Measurements from ENCODE around the gene PRUNE2.

The PRUNE2 gene

GRCh38 chr9:76901801-76902200 lies 4.1 kb downstream of the PRUNE2 start:
- TF ChIP-seq, protein P1, sequence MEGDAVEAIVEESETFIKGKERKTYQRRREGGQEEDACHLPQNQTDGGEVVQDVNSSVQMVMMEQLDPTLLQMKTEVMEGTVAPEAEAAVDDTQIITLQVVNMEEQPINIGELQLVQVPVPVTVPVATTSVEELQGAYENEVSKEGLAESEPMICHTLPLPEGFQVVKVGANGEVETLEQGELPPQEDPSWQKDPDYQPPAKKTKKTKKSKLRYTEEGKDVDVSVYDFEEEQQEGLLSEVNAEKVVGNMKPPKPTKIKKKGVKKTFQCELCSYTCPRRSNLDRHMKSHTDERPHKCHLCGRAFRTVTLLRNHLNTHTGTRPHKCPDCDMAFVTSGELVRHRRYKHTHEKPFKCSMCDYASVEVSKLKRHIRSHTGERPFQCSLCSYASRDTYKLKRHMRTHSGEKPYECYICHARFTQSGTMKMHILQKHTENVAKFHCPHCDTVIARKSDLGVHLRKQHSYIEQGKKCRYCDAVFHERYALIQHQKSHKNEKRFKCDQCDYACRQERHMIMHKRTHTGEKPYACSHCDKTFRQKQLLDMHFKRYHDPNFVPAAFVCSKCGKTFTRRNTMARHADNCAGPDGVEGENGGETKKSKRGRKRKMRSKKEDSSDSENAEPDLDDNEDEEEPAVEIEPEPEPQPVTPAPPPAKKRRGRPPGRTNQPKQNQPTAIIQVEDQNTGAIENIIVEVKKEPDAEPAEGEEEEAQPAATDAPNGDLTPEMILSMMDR (IDR thresholded peaks at IDR 0.05; ENCODE audit: poor library complexity, severe bottlenecking): no peak
- ATAC-seq (ENCODE audit: low read depth) (no peak), DNase-seq (ENCODE audit: low spot score) (no peak)

DNA sequence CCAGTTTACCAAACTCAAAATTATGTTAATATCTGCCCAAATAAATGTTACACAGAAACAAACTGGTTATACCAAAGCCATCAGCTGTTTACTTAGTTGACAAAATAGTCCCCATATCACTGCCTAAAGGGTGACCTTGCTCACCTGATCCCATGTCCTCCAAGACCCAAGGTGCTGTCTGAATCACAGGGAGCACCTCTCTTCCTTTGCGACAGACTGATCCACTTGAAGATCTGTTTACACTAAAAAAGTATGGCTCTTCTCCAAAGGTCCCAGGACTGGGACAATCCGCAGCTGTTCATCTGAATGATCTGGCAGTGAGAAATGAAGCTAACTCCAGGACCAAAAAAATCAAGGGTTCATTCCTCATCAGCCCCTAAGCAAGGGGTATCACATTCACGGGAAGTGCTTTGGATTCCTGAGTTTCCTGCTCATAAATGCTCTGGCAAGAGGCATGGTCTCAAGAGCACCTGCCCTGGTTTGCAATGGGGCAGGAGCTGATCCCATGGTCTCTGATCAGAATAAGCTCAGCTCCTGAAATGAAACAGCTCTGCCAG lies 5.0 kb downstream of the PRUNE2 start:
- ATAC-seq (ENCODE audit: low read depth): no peak
- no peaks in the 10 kb centered on the region for H3K4me1 ChIP-seq (ENCODE audit: insufficient read depth, poor library complexity, severe bottlenecking)

More at GRCh38 chr9:76901801-76902200, 4.1 kb downstream of the PRUNE2 start:
- no peak overlapping the region for H3K27ac ChIP-seq (ENCODE audit: poor library complexity, severe bottlenecking)
- H3K4me3 ChIP-seq (ENCODE audit: severe bottlenecking): no peak overlapping the region
- no peaks in the 10 kb centered on the region for H3K36me3 ChIP-seq (ENCODE audit: low read depth)
- peaks cover 27% of the 10 kb centered on the region for H3K27me3 ChIP-seq (ENCODE audit: insufficient read depth, poor library complexity, severe bottlenecking)
- H3K9me3 ChIP-seq (ENCODE audit: severe bottlenecking): no peaks in the 10 kb centered on the region
- H3K4me1 ChIP-seq (ENCODE audit: insufficient read depth, poor library complexity, severe bottlenecking): no peaks in the 10 kb centered on the region

DNA sequence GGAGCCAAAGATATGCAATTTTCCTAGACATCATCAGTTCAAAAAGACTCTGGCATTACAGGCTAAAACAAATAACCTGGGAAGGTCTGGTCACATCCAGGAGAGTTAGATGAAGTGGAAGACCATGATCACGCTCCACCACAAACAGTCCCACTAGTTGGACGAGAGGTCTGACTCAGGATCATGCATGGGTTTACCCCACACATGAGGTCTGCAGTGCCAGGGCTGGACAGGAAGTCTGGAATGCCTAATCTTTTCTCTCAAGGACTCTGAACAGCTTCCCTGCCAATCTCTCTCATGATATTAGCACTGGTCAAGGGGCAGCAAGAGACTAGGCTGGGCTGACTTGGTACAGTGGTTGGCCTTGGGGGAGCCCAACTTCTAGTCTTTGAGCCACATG lies 7.1 kb downstream of the PRUNE2 start:
- Histone ChIP-seq H3K9me3 (ENCODE audit: severe bottlenecking) (no peaks in the 10 kb centered on the region), H3K27ac (ENCODE audit: poor library complexity, severe bottlenecking) (no peak overlapping the region), H3K4me1 (ENCODE audit: insufficient read depth, poor library complexity, severe bottlenecking) (no peaks in the 10 kb centered on the region), H3K27me3 (ENCODE audit: insufficient read depth, poor library complexity, severe bottlenecking) (no peaks in the 10 kb centered on the region), H3K36me3 (ENCODE audit: low read depth) (no peaks in the 10 kb centered on the region), H3K4me3 (ENCODE audit: severe bottlenecking) (no peak overlapping the region)
- TF ChIP-seq, protein P1 (IDR thresholded peaks at IDR 0.05; ENCODE audit: poor library complexity, severe bottlenecking): no peak
- DNase-seq (ENCODE audit: low spot score) (no peak), ATAC-seq (ENCODE audit: low read depth) (no peak)

More for the DNA sequence above, 5.0 kb downstream of the PRUNE2 start:
- no peaks in the 10 kb centered on the region for H3K9me3 ChIP-seq (ENCODE audit: severe bottlenecking)
- no peaks in the 10 kb centered on the region for H3K36me3 ChIP-seq (ENCODE audit: low read depth)
- H3K4me3 ChIP-seq (ENCODE audit: severe bottlenecking): no peak overlapping the region
- peaks cover 19% of the 10 kb centered on the region for H3K27me3 ChIP-seq (ENCODE audit: insufficient read depth, poor library complexity, severe bottlenecking)
- H3K27ac ChIP-seq (ENCODE audit: poor library complexity, severe bottlenecking): no peak overlapping the region
- TF ChIP-seq, protein P1 (IDR thresholded peaks at IDR 0.05; ENCODE audit: poor library complexity, severe bottlenecking): no peak
- no peak for DNase-seq (ENCODE audit: low spot score)

DNA sequence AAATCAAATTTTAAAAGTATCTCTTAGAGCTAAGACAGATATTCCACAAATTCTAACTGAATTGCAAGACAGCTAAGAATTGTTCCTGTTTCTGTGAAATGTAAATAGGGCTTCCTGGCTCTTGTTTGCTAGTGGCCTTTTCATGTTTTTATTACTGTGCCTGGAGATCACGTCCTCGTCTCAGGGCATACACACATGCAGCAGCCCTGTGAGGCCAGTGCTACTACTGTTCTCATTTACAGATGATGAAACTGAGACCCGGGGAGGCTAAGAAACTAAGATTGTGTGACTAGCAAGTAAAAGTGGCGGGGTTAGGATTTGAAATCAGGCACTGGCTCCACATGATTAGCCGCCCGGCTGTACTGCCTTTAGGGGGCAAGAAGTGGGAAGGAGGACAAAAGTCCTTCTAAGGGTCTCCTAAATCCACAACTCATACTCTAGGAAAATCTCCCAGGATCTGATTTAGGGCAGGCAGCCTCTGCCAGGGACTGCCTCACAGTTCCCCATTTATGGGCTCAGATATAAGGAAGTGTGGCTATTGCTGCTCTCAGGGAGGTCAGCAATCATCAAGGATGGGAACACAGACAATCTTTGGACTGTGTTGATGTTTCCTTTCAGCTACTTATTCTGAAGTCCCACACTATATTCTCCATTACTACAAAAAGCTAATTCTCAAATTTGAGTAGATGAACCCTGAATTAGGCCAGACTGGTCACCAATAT lies 7.9 kb downstream of the PRUNE2 start:
- TF ChIP-seq, protein P1 (IDR thresholded peaks at IDR 0.05; ENCODE audit: poor library complexity, severe bottlenecking): no peak
- Histone ChIP-seq H3K4me3 (ENCODE audit: severe bottlenecking) (no peak overlapping the region), H3K4me1 (ENCODE audit: insufficient read depth, poor library complexity, severe bottlenecking) (no peaks in the 10 kb centered on the region), H3K9me3 (ENCODE audit: severe bottlenecking) (no peaks in the 10 kb centered on the region), H3K36me3 (ENCODE audit: low read depth) (no peaks in the 10 kb centered on the region), H3K27me3 (ENCODE audit: insufficient read depth, poor library complexity, severe bottlenecking) (no peaks in the 10 kb centered on the region), H3K27ac (ENCODE audit: poor library complexity, severe bottlenecking) (no peak overlapping the region)
- ATAC-seq (ENCODE audit: low read depth): no peak
- no peak for DNase-seq (ENCODE audit: low spot score)

- Histone ChIP-seq H3K36me3 (ENCODE audit: low read depth) (no peaks in the 10 kb centered on the region), H3K9me3 (ENCODE audit: severe bottlenecking) (no peaks in the 10 kb centered on the region), H3K27me3 (ENCODE audit: insufficient read depth, poor library complexity, severe bottlenecking) (no peaks in the 10 kb centered on the region), H3K4me3 (ENCODE audit: severe bottlenecking) (no peak overlapping the region), H3K27ac (ENCODE audit: poor library complexity, severe bottlenecking) (no peak overlapping the region), H3K4me1 (ENCODE audit: insufficient read depth, poor library complexity, severe bottlenecking) (no peaks in the 10 kb centered on the region)
- DNase-seq (ENCODE audit: low spot score) (no peak), ATAC-seq (ENCODE audit: low read depth) (no peak)
- TF ChIP-seq, protein P1 (IDR thresholded peaks at IDR 0.05; ENCODE audit: poor library complexity, severe bottlenecking): no peak
These were observed 9.9 kb downstream of the PRUNE2 start for GRCh38 chr9:76896035-76896434.

All from RWPE2 (cell line).